Activated CD8-positive, alpha-beta memory T cell treated with anti-CD3 and anti-CD28 coated beads, Interleukin-2, amount 50 U/mL, for 4 hours (primary cell): ENCODE results near the gene CNPY2.
"Not testable (repeated sequence)": the region's sequence is repeated elsewhere in the genome, so short reads cannot be mapped to it uniquely, and the experiment has no call there.

Experiments
- DNase-seq: peaks from one replicate; pipeline ENCODE4 v3.0.0-alpha.2; 2020

The CNPY2 gene

GRCh38 chr12:56315622-56316473 lies at the start of gene CNPY2:
Gene CNPY2 (minus strand): TSS chr12:56315988. CDS start chr12:56315217, 771 bp downstream.
- DNase-seq, result peak; percentile 95

GRCh38 chr12:56362130-56363059 lies 46.6 kb upstream of the CNPY2 start, which contains the start of gene APOF:
Gene APOF (minus strand): TSS chr12:56362857. CDS start chr12:56362745, 112 bp downstream.
- DNase-seq, result no peak

- DNase-seq, result no peak
Measured at GRCh38 chr12:56361487-56362129, 45.8 kb upstream of the CNPY2 start.

GRCh38 chr12:56359851-56360767 lies 44.3 kb upstream of the CNPY2 start, which contains the start of gene STAT2:
Gene STAT2 (minus strand): TSS chr12:56360107. CDS start chr12:56356571, 3,536 bp downstream.
- DNase-seq, result peak; percentile 98

GRCh38 chr12:56358836-56359532 lies 43.2 kb upstream of the CNPY2 start:
- DNase-seq, result no peak

GRCh38 chr12:56351325-56351724 lies 35.5 kb upstream of the CNPY2 start:
- DNase-seq, result no peak

GRCh38 chr12:56350662-56351061 lies 34.9 kb upstream of the CNPY2 start:
- DNase-seq, result no peak

- no peak for DNase-seq
Measured at GRCh38 chr12:56348776-56349175, 33.0 kb upstream of the CNPY2 start.

- DNase-seq, result not testable (repeated sequence)
Measured at GRCh38 chr12:56347255-56347654, 31.5 kb upstream of the CNPY2 start.

- no peak for DNase-seq
Measured at GRCh38 chr12:56346675-56347074, 30.9 kb upstream of the CNPY2 start.

GRCh38 chr12:56342290-56342689 lies 26.5 kb upstream of the CNPY2 start:
- DNase-seq, result not testable (repeated sequence)

GRCh38 chr12:56341616-56342015 lies 25.8 kb upstream of the CNPY2 start:
- DNase-seq, result no peak

GRCh38 chr12:56339158-56339422 lies 23.3 kb upstream of the CNPY2 start:
- no peak for DNase-seq

GRCh38 chr12:56338308-56339157 lies 22.7 kb upstream of the CNPY2 start, which contains the start of gene IL23A:
Gene IL23A (plus strand): TSS chr12:56338884. CDS start chr12:56339045, 161 bp downstream.
- DNase-seq, result peak; percentile 85

- no peak for DNase-seq
Measured at GRCh38 chr12:56337753-56338251, 22.0 kb upstream of the CNPY2 start.

- no peak for DNase-seq
Measured at GRCh38 chr12:56336361-56337167, 20.8 kb upstream of the CNPY2 start.

GRCh38 chr12:56335527-56335926 lies 19.7 kb upstream of the CNPY2 start:
- DNase-seq, result not testable (repeated sequence)

- no peak for DNase-seq
Measured at GRCh38 chr12:56334490-56334793, 18.7 kb upstream of the CNPY2 start.
